ENCODE results near the gene ABCA3. TPM values are rescaled to one million over a fixed set of nuclear protein-coding genes. Genes with fewer than 3 reads are reported as not detected.

ABCA3 gene
- total and polyA plus RNA-seq, 2 of the 8 experiments (the other 6 are each of a cell fraction or from before 2014, with no cell fraction given), result 5.7 to 7.9 TPM

- DNase-seq (ENCODE audit: low read depth in 1 of 2, low spot score in 2 of 2) (no peak), FAIRE-seq (no peak)
- no peak overlapping the region for H2BK12ac ChIP-seq (ENCODE audit: low read depth, low read length)
- no peak overlapping the region for H2AFZ ChIP-seq (ENCODE audit: low read length)
- ChIA-PET POLR2A (ENCODE audit: partially characterized antibody) (no interaction called here), CTCF (ENCODE audit: partially characterized antibody) (interaction anchor here (1.0 kb wide), 1 partner anchor 20 kb away, joined by 3 read pairs; no protein-coding TSS in a partner anchor)
- H3K4me1 ChIP-seq (replicated peaks in 1 of 4; ENCODE audit: control insufficient read depth in 3 of 4, insufficient read depth in 4 of 4, low read length in 3 of 4), result no peaks in the 10 kb centered on the region
- no peaks in the 10 kb centered on the region for H4K20me1 ChIP-seq (replicated peaks in 1 of 2; ENCODE audit: control insufficient read depth in 1 of 2, insufficient read depth in 2 of 2, low read length in 2 of 2)
- H3K79me2 ChIP-seq (ENCODE audit: control insufficient read depth in 1 of 2, insufficient read depth in 2 of 2, low read length in 2 of 2), result no peaks in the 10 kb centered on the region
- no peaks in the 10 kb centered on the region for H3K27me3 ChIP-seq (replicated peaks in 1 of 4; ENCODE audit: control insufficient read depth in 3 of 4, extremely low read depth in 1 of 4, insufficient read depth in 3 of 4, low read length in 3 of 4)
- H3K23ac ChIP-seq (ENCODE audit: insufficient read length), result no peak overlapping the region
- H3K27ac ChIP-seq (ENCODE audit: low read depth, low read length), result no peak overlapping the region
- H2BK15ac ChIP-seq (ENCODE audit: low read length), result no peak overlapping the region
- H4K91ac ChIP-seq (replicated peaks; ENCODE audit: insufficient read length, low read length), result no peak overlapping the region
- no peak overlapping the region for H2AK5ac ChIP-seq (ENCODE audit: low read depth, low read length)
- H3K56ac ChIP-seq (replicated peaks; ENCODE audit: insufficient read length, low read depth, low read length), result no peak overlapping the region
- no peaks in the 10 kb centered on the region for H3K9me3 ChIP-seq (ENCODE audit: insufficient read depth in 2 of 2, low read depth in 1 of 2, low read length in 1 of 2)
- no peak overlapping the region for H3K14ac ChIP-seq (ENCODE audit: insufficient read length)
- WGBS, 2 experiments (ENCODE audit: extremely low coverage in 1 of 2, insufficient coverage in 1 of 2, insufficient read length in 1 of 2, insufficient replicate concordance in 2 of 2, low coverage in 1 of 2, low lambda C conversion rate in 2 of 2, missing lambda C conversion rate in 1 of 2), result 75% methylated on average over 2 of the region's 2 CpGs; no CpG with 5 or more reads in 1 of the 2 experiments
- H2BK5ac ChIP-seq (ENCODE audit: low read depth, low read length), result no peak overlapping the region
- no peak overlapping the region for H3K4me2 ChIP-seq (ENCODE audit: insufficient read depth in 1 of 2, low read depth in 2 of 2, low read length in 2 of 2)
- H3K18ac ChIP-seq (ENCODE audit: extremely low read depth, low read length), result no peak overlapping the region
- no peak overlapping the region for H3K4me3 ChIP-seq (ENCODE audit: extremely low read depth in 1 of 4, insufficient read depth in 2 of 4, low read depth in 3 of 4, low read length in 4 of 4)
- H2BK20ac ChIP-seq (ENCODE audit: low read length), result no peak overlapping the region
- no peak overlapping the region for H3K4ac ChIP-seq (replicated peaks; ENCODE audit: insufficient read length, low read depth, low read length)
- H3K79me1 ChIP-seq (ENCODE audit: low read depth, low read length), result no peaks in the 10 kb centered on the region
- H4K5ac ChIP-seq (ENCODE audit: insufficient read length, low read depth, low read length), result no peak overlapping the region
- no peaks in the 10 kb centered on the region for H3K36me3 ChIP-seq (ENCODE audit: control insufficient read depth in 2 of 4, insufficient read depth in 4 of 4, low read length in 3 of 4)
- no peak overlapping the region for H3K9ac ChIP-seq (replicated peaks in 1 of 4; ENCODE audit: extremely low read depth in 1 of 4, low read depth in 3 of 4, low read length in 3 of 4)
- no peak overlapping the region for H4K8ac ChIP-seq (ENCODE audit: extremely low read depth, insufficient read depth, low read length)
- H3K23me2 ChIP-seq (ENCODE audit: low read depth, low read length), result no peaks in the 10 kb centered on the region
- no peak overlapping the region for H2BK120ac ChIP-seq (replicated peaks; ENCODE audit: low read depth, low read length)
- TF ChIP-seq GABPA (IDR thresholded peaks at IDR 0.05; ENCODE audit: borderline replicate concordance, insufficient read depth, low read length), result no peak
- no peak for TF ChIP-seq SP4 (IDR thresholded peaks at IDR 0.05; ENCODE audit: low read length)
- TF ChIP-seq GTF2F1 (IDR thresholded peaks at IDR 0.05; ENCODE audit: borderline replicate concordance, low read depth, low read length), result no peak
- no peak for TF ChIP-seq NANOG (IDR thresholded peaks at IDR 0.05; ENCODE audit: insufficient read depth, low read depth, low read length, poor library complexity, severe bottlenecking)
- TF ChIP-seq HDAC6 (IDR thresholded peaks at IDR 0.05; ENCODE audit: low read depth, low read length), result no peak
- TF ChIP-seq E2F6 (IDR thresholded peaks at IDR 0.05), result no peak
- TF ChIP-seq HDAC2 (IDR thresholded peaks at IDR 0.05; ENCODE audit: borderline replicate concordance in 1 of 2, low read depth in 2 of 2, low read length in 2 of 2), result no peak
- no peak for TF ChIP-seq RBBP5 (IDR thresholded peaks at IDR 0.05; ENCODE audit: borderline replicate concordance, low read depth, low read length)
- TF ChIP-seq RNF2 (IDR thresholded peaks at IDR 0.05; ENCODE audit: borderline replicate concordance, low read depth, low read length, missing control alignments, poor library complexity, severe bottlenecking), result no peak
- TF ChIP-seq, protein P1, sequence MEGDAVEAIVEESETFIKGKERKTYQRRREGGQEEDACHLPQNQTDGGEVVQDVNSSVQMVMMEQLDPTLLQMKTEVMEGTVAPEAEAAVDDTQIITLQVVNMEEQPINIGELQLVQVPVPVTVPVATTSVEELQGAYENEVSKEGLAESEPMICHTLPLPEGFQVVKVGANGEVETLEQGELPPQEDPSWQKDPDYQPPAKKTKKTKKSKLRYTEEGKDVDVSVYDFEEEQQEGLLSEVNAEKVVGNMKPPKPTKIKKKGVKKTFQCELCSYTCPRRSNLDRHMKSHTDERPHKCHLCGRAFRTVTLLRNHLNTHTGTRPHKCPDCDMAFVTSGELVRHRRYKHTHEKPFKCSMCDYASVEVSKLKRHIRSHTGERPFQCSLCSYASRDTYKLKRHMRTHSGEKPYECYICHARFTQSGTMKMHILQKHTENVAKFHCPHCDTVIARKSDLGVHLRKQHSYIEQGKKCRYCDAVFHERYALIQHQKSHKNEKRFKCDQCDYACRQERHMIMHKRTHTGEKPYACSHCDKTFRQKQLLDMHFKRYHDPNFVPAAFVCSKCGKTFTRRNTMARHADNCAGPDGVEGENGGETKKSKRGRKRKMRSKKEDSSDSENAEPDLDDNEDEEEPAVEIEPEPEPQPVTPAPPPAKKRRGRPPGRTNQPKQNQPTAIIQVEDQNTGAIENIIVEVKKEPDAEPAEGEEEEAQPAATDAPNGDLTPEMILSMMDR (IDR thresholded peaks at IDR 0.05; ENCODE audit: control extremely low read depth in 1 of 3, insufficient read depth in 1 of 3, low read depth in 1 of 3, low read length in 3 of 3), result no peak
Observed at GRCh38 chr16:2371421-2371820, 30.9 kb upstream of the ABCA3 start.

Data from H1 (cell line).